Body of pancreas (tissue), 4 donors: Measurements from ENCODE around the gene NOTCH3.

ENCODE experiments used
- CTCF ChIP-seq, 7 experiments: fragments of 450-650 bp in 4 of 7; fragments of 200-600 bp in 3 of 7; sonication (generic) in 3 of 7; IDR thresholded peaks; one replicate each; pipeline ENCODE4 v1.5.1; 2016 to 2019; ENCODE audit warnings: antibody characterized with exemption in 7 of 7
- POLR2A ChIP-seq, 3 donors: fragments of 450-650 bp; IDR thresholded peaks; one replicate each; pipeline ENCODE4 v1.6.1; 2016; ENCODE audit warnings: antibody characterized with exemption in 3 of 3, mild to moderate bottlenecking in 2 of 3

GRCh38 chr19:15244106-15244803 lies 43.5 kb upstream of the NOTCH3 start:
- TF ChIP-seq CTCF (IDR thresholded peaks at IDR 0.05): no peak
- no peak for TF ChIP-seq POLR2A (IDR thresholded peaks at IDR 0.05)
